LHCN-M2 (cell line): Measurements from ENCODE around the gene KCNN3. TPM values are rescaled to one million over a fixed set of nuclear protein-coding genes. Genes with fewer than 3 reads are reported as not detected.

Experiments
- DNase-seq: peaks from one replicate; pipeline ENCODE4 v3.0.0-alpha.2; 2012; ENCODE audit warnings: low read depth
- total RNA-seq: library from RNA; depleted of rRNA; stranded (reverse); fragments of >200 nt; gene quantifications from 2 replicates; pipeline ENCODE4 v1.2.3, GENCODE V29; 2014

Gene KCNN3
- total RNA-seq, 1 experiment from 2014 or later, result 2.8 TPM

GRCh38 chr1:154842635-154843034 lies 27.4 kb downstream of the KCNN3 start:
- DNase-seq, result no peak

- DNase-seq, result no peak
These were observed 28.7 kb downstream of the KCNN3 start for GRCh38 chr1:154841384-154841783.

GRCh38 chr1:154840269-154841176 lies 29.6 kb downstream of the KCNN3 start:
- peak; percentile 59 for DNase-seq

GRCh38 chr1:154839691-154840090 lies 30.4 kb downstream of the KCNN3 start:
- DNase-seq, result peak; percentile 40

- no peak for DNase-seq
These were observed 31.1 kb downstream of the KCNN3 start for GRCh38 chr1:154838988-154839387.

GRCh38 chr1:154838461-154838860 lies 31.6 kb downstream of the KCNN3 start:
- no peak for DNase-seq

GRCh38 chr1:154837672-154838171 lies 32.4 kb downstream of the KCNN3 start:
- DNase-seq, result peak; percentile 46

GRCh38 chr1:154837034-154837671 lies 32.9 kb downstream of the KCNN3 start:
- DNase-seq, result peak; percentile 27

GRCh38 chr1:154835531-154836324 lies 34.4 kb downstream of the KCNN3 start:
- no peak for DNase-seq

GRCh38 chr1:154833841-154834240 lies 36.2 kb downstream of the KCNN3 start:
- no peak for DNase-seq

GRCh38 chr1:154833209-154833608 lies 36.9 kb downstream of the KCNN3 start:
- DNase-seq, result no peak

GRCh38 chr1:154832384-154832783 lies 37.7 kb downstream of the KCNN3 start:
- DNase-seq, result no peak

GRCh38 chr1:154831462-154831861 lies 38.6 kb downstream of the KCNN3 start:
- no peak for DNase-seq

GRCh38 chr1:154829062-154829461 lies 41.0 kb downstream of the KCNN3 start:
- DNase-seq, result no peak

- DNase-seq, result no peak
These were observed 45.7 kb downstream of the KCNN3 start for GRCh38 chr1:154824179-154825000.

GRCh38 chr1:154822717-154823116 lies 47.4 kb downstream of the KCNN3 start:
- DNase-seq, result no peak

GRCh38 chr1:154822233-154822632 lies 47.8 kb downstream of the KCNN3 start:
- no peak for DNase-seq

GRCh38 chr1:154821083-154821482 lies 49.0 kb downstream of the KCNN3 start:
- DNase-seq, result no peak

- no peak for DNase-seq
These were observed 49.4 kb downstream of the KCNN3 start for GRCh38 chr1:154820646-154821045.

- DNase-seq, result no peak
These were observed 50.2 kb downstream of the KCNN3 start for GRCh38 chr1:154819628-154820590.
